Neuronal stem cell (in vitro differentiated cells): ENCODE data around the gene DHDH.

Source experiments
- DNase-seq: peaks from one replicate; pipeline ENCODE4 v3.0.0-alpha.2; 2013; ENCODE audit warnings: low spot score
- H2AFZ ChIP-seq: one replicate; pipeline ENCODE4 v1.6.1; 2013; ENCODE audit warnings: mild to moderate bottlenecking, low read length, inconsistent platforms
- H2AK5ac ChIP-seq: 2 replicates; pipeline ENCODE4 v1.6.1; 2013; ENCODE audit warnings: low read depth, mild to moderate bottlenecking, inconsistent platforms, low read length, moderate library complexity, mixed read lengths
- H2BK120ac ChIP-seq: 2 replicates; pipeline ENCODE4 v1.6.1; 2013; ENCODE audit warnings: low read depth, mild to moderate bottlenecking, inconsistent platforms, low read length, moderate library complexity, mixed read lengths
- H2BK12ac ChIP-seq: one replicate; pipeline ENCODE4 v1.6.1; 2013; ENCODE audit warnings: low read length, inconsistent platforms
- H2BK15ac ChIP-seq: 2 replicates; pipeline ENCODE4 v1.6.1; 2013; ENCODE audit warnings: mild to moderate bottlenecking, low read length, inconsistent platforms, mixed read lengths
- H2BK5ac ChIP-seq: one replicate; pipeline ENCODE4 v1.6.1; 2013; ENCODE audit warnings: inconsistent platforms, mild to moderate bottlenecking, low read length, moderate library complexity
- H3K14ac ChIP-seq: one replicate; pipeline ENCODE4 v1.6.1; 2013; ENCODE audit warnings: low read length, inconsistent platforms
- H3K18ac ChIP-seq: 2 replicates; pipeline ENCODE4 v1.6.1; 2013; ENCODE audit warnings: low read length, inconsistent platforms
- H3K23ac ChIP-seq: 2 replicates; pipeline ENCODE4 v1.6.1; 2013; ENCODE audit warnings: low read depth, mild to moderate bottlenecking, mixed read lengths, low read length, inconsistent platforms; ENCODE audit not compliant: poor library complexity
- H3K27ac ChIP-seq: replicated peaks from 3 replicates; pipeline ENCODE4 v1.5.1; 2013; ENCODE audit warnings: low read length, inconsistent platforms
- H3K27me3 ChIP-seq, 3 experiments: 2 replicates each; pipeline ENCODE4 v1.6.1; 2013; ENCODE audit warnings: low read length in 3 of 3, mild to moderate bottlenecking in 2 of 3, inconsistent platforms in 1 of 3, low read depth in 1 of 3, mixed read lengths in 1 of 3, moderate library complexity in 1 of 3; ENCODE audit not compliant: control insufficient read depth in 3 of 3, insufficient read depth in 3 of 3
- H3K36me3 ChIP-seq, 2 donors: replicated peaks in 1 of 2; 2 replicates each; pipeline ENCODE4 v1.6.1; 2013; ENCODE audit warnings: low read length in 2 of 2; ENCODE audit not compliant: control insufficient read depth in 2 of 2, insufficient read depth in 2 of 2
- H3K4ac ChIP-seq: 2 replicates; pipeline ENCODE4 v1.6.1; 2013; ENCODE audit warnings: inconsistent platforms, mild to moderate bottlenecking, low read length, moderate library complexity
- H3K4me1 ChIP-seq, 2 donors: 1 replicate in 1 of 2; 2 replicates in 1 of 2; pipeline ENCODE4 v1.6.1; 2013; ENCODE audit warnings: low read length in 2 of 2, low read depth in 1 of 2; ENCODE audit not compliant: control insufficient read depth in 2 of 2, insufficient read depth in 1 of 2
- H3K4me2 ChIP-seq: one replicate; pipeline ENCODE4 v1.6.1; 2013; ENCODE audit warnings: mild to moderate bottlenecking, low read length, inconsistent platforms; ENCODE audit not compliant: insufficient read depth, poor library complexity, severe bottlenecking
- H3K4me3 ChIP-seq, 2 donors: 2 replicates each; pipeline ENCODE4 v1.5.1; 2013; ENCODE audit warnings: low read length in 2 of 2, mild to moderate bottlenecking in 2 of 2, inconsistent platforms in 1 of 2, moderate library complexity in 1 of 2
- H3K79me1 ChIP-seq: one replicate; pipeline ENCODE4 v1.6.1; 2013; ENCODE audit warnings: low read depth, mild to moderate bottlenecking, inconsistent platforms, low read length, moderate library complexity
- H3K9ac ChIP-seq: one replicate; pipeline ENCODE4 v1.6.1; 2013; ENCODE audit warnings: mild to moderate bottlenecking, low read depth, low read length, inconsistent platforms; ENCODE audit not compliant: poor library complexity
- H3K9me3 ChIP-seq, 2 donors: replicated peaks in 1 of 2; 2 replicates each; pipeline versions ENCODE3 to v1.6.1; 2013; ENCODE audit warnings: low read length in 2 of 2, mild to moderate bottlenecking in 2 of 2, inconsistent platforms in 1 of 2, low read depth in 1 of 2, mixed read lengths in 1 of 2, moderate library complexity in 1 of 2; ENCODE audit not compliant: control insufficient read depth in 2 of 2, insufficient read depth in 1 of 2
- H4K8ac ChIP-seq: one replicate; pipeline ENCODE4 v1.6.1; 2013; ENCODE audit warnings: low read depth, mild to moderate bottlenecking, inconsistent platforms, low read length, moderate library complexity
- H4K91ac ChIP-seq: one replicate; pipeline ENCODE4 v1.6.1; 2013; ENCODE audit warnings: low read length, low read depth, mild to moderate bottlenecking, inconsistent platforms; ENCODE audit not compliant: poor library complexity
- WGBS, 2 donors: extraction: QIAGEN DNeasy Blood & Tissue Kit; methylation state at CpG; one replicate each; pipeline ENCODE4 v1.1.7; 2013; ENCODE audit warnings: missing lambda C conversion rate in 2 of 2, mixed read lengths in 1 of 2; ENCODE audit not compliant: insufficient read length in 2 of 2, insufficient replicate concordance in 1 of 2; ENCODE audit errors: extremely low coverage in 2 of 2; 5-methylcytosine and 5-hydroxymethylcytosine counted together

The DHDH gene

GRCh38 chr19:48986211-48986610 is 52.7 kb downstream of the DHDH start:
- no peak overlapping the region for H2AFZ ChIP-seq
- H3K79me1 ChIP-seq: peaks cover 4% of the 10 kb centered on the region
- no CpG with 5 or more reads among the region's 3 CpGs for WGBS, 2 donors
- no peaks in the 10 kb centered on the region for H3K27me3 ChIP-seq
- H3K9me3 ChIP-seq: no peaks in the 10 kb centered on the region
- H4K91ac ChIP-seq: no peak overlapping the region
- no peak overlapping the region for H3K18ac ChIP-seq
- H2AK5ac ChIP-seq: no peak overlapping the region
- H3K4ac ChIP-seq: no peak overlapping the region
- no peak overlapping the region for H3K27ac ChIP-seq
- H3K36me3 ChIP-seq: peaks cover 30 to 75% of the 10 kb centered on the region in 2 donors
- no peak overlapping the region for H2BK120ac ChIP-seq
- H3K4me2 ChIP-seq: no peak overlapping the region
- DNase-seq: no peak
- H2BK12ac ChIP-seq: no peak overlapping the region
- no peak overlapping the region for H3K14ac ChIP-seq
- no peak overlapping the region for H2BK15ac ChIP-seq
- no peak overlapping the region for H2BK5ac ChIP-seq
- no peak overlapping the region for H3K4me3 ChIP-seq
- no peak overlapping the region for H3K9ac ChIP-seq
- no peak overlapping the region for H3K23ac ChIP-seq
- H3K4me1 ChIP-seq: no peaks in the 10 kb centered on the region
- H4K8ac ChIP-seq: no peak overlapping the region

GRCh38 chr19:48987323-48987722 is 53.8 kb downstream of the DHDH start:
- Histone ChIP-seq H3K18ac (no peak overlapping the region), H3K4me2 (no peak overlapping the region), H3K27me3 (no peaks in the 10 kb centered on the region), H3K36me3 (peaks cover 25 to 65% of the 10 kb centered on the region in 2 donors), H2BK120ac (no peak overlapping the region), H4K91ac (no peak overlapping the region), H3K79me1 (peaks cover 5% of the 10 kb centered on the region), H2BK5ac (no peak overlapping the region), H3K27ac (no peak overlapping the region), H3K9me3 (no peaks in the 10 kb centered on the region), H3K23ac (no peak overlapping the region), H4K8ac (no peak overlapping the region), H3K4ac (no peak overlapping the region), H2AFZ (no peak overlapping the region), H3K14ac (no peak overlapping the region), H2BK15ac (no peak overlapping the region), H3K4me3 (no peak overlapping the region), H2BK12ac (no peak overlapping the region), H3K4me1 (peaks cover 5% of the 10 kb centered on the region in 2 donors), H3K9ac (no peak overlapping the region), H2AK5ac (no peak overlapping the region)
- no peak for DNase-seq
- WGBS, 2 donors: no CpG with 5 or more reads among the region's 7 CpGs

- Histone ChIP-seq H2BK120ac (no peak overlapping the region), H3K4me1 (peaks cover 5% of the 10 kb centered on the region in 2 donors), H4K91ac (no peak overlapping the region), H3K27me3 (no peaks in the 10 kb centered on the region), H3K23ac (no peak overlapping the region), H3K36me3 (peaks cover 25 to 57% of the 10 kb centered on the region in 2 donors), H3K79me1 (peaks cover 8% of the 10 kb centered on the region), H3K4ac (no peak overlapping the region), H2BK12ac (no peak overlapping the region), H2AFZ (no peak overlapping the region), H3K4me3 (no peak overlapping the region), H3K14ac (no peak overlapping the region), H3K9ac (no peak overlapping the region), H3K27ac (no peak overlapping the region), H3K4me2 (no peak overlapping the region), H2AK5ac (no peak overlapping the region), H2BK15ac (no peak overlapping the region), H4K8ac (no peak overlapping the region), H3K9me3 (no peaks in the 10 kb centered on the region), H2BK5ac (no peak overlapping the region), H3K18ac (no peak overlapping the region)
- no peak for DNase-seq
- WGBS, 2 donors: no CpG with 5 or more reads among the region's 7 CpGs
These were observed 54.8 kb downstream of the DHDH start for GRCh38 chr19:48988286-48988685.

- Histone ChIP-seq H3K9me3 (no peaks in the 10 kb centered on the region), H3K4me1 (peaks cover 5% of the 10 kb centered on the region in 2 donors), H3K9ac (no peak overlapping the region), H4K8ac (no peak overlapping the region), H2AFZ (no peak overlapping the region), H3K79me1 (peaks cover 8% of the 10 kb centered on the region), H3K14ac (no peak overlapping the region), H3K36me3 (peaks cover 23 to 51% of the 10 kb centered on the region in 2 donors), H2BK15ac (no peak overlapping the region), H3K4me3 (no peak overlapping the region), H2BK5ac (no peak overlapping the region), H2BK120ac (no peak overlapping the region), H2AK5ac (no peak overlapping the region), H3K4me2 (no peak overlapping the region), H3K23ac (no peak overlapping the region), H3K27me3 (no peaks in the 10 kb centered on the region), H3K18ac (no peak overlapping the region), H3K4ac (no peak overlapping the region), H3K27ac (no peak overlapping the region), H4K91ac (no peak overlapping the region), H2BK12ac (no peak overlapping the region)
- DNase-seq: no peak
- WGBS, 2 donors: no CpG with 5 or more reads among the region's 9 CpGs
These were observed 55.4 kb downstream of the DHDH start for GRCh38 chr19:48988860-48989259.
